GM10248 (cell line): Measurements from ENCODE around the gene ZDHHC9.

ENCODE experiments used
- CTCF ChIA-PET: fragments of 300-600 bp; sonication (Branson Sonifier 250); formaldehyde crosslinking; extraction: SDS; loops from one replicate; lab custom pipeline; 2021; ENCODE audit warnings: antibody characterized with exemption; lab: Yijun Ruan, JAX
- POLR2A ChIA-PET: fragments of 350-650 bp; sonication (Branson Sonifier 250); formaldehyde crosslinking; extraction: SDS; loops from one replicate; lab custom pipeline; 2020; ENCODE audit warnings: antibody characterized with exemption; lab: Yijun Ruan, JAX
- DNase-seq: peaks from one replicate; pipeline ENCODE4 v3.0.0; 2012; ENCODE audit errors: extremely low spot score
- CTCF ChIP-seq: IDR thresholded peaks from 2 replicates; pipeline ENCODE4 v1.5.1; 2012; ENCODE audit warnings: mild to moderate bottlenecking, low read depth; ENCODE audit errors: extremely low read depth, missing control alignments, control extremely low read depth

Gene ZDHHC9

DNA sequence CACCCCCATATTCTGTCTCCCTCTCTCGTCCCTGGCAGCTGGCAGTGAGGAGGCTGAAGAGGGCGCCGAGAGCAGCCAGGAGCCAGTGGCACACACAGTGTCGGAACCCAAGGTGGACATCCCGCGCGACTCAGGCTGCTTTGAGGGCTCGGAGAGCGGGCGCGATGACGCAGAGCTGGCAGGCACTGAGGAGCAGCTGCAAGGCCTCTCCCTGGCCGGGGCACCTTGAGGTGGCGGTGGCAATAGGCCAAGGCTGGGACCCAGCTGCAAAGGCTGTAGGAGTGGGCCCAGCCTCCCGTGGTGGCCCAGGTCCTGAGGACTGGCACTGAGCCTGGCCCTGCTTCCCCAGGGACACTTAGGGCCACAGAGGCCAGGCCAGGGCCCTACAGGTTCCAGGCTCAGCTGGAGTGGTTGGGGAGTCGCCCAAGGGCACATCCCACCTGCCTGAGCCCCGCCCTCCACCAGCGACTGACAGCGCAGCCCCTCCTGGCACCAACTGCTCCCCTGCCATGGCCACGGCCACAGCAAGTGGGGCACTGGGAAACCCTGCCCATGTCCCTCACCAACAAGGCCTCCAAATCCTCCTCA, 50.0 kb downstream of the ZDHHC9 start:
- TF ChIP-seq CTCF, result no peak
- ChIA-PET CTCF (no interaction called here), POLR2A (no interaction called here)
- DNase-seq, result no peak

DNA sequence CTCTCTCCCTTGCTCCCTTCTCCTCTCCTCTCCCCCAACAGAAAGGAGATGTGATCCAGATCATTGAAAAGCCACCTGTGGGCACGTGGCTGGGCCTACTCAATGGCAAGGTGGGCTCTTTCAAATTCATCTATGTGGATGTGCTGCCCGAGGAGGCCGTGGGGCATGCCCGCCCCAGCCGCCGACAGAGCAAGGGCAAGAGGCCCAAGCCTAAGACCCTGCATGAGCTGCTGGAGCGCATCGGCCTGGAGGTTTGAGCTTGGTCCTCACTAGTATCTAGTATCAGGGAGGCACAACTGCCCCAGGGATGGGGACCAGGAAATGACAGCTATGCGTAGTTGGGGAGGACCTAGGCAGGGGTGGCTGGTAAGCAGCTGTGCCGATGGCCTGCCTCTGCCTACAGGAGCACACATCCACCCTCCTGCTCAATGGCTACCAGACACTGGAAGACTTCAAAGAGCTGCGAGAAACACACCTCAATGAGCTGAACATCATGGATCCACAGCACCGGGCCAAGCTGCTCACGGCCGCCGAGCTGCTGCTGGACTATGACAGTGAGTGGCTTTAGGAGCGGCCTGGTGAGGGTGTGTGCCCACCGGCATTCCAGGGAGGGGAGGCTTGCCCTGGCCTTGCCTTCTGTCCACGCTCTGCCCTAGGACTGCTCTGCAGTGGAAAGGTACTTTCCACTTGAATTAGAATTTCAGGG, 50.9 kb downstream of the ZDHHC9 start:
- no peak for TF ChIP-seq CTCF
- no peak for DNase-seq
- POLR2A ChIA-PET, result interaction anchor here (0.6 kb wide), 1 partner anchor 12 kb away, joined by 5 read pairs; no protein-coding TSS in a partner anchor
- CTCF ChIA-PET, result interaction anchor here (0.9 to 1.2 kb wide), 3 partner anchors 11 to 37 kb away, joined by 3 read pairs; no protein-coding TSS in a partner anchor

GRCh38 chrX:129791961-129792570, 51.6 kb downstream of the ZDHHC9 start:
- DNase-seq, result no peak
- no peak for TF ChIP-seq CTCF
- CTCF ChIA-PET, result interaction anchor here (0.9 to 1.2 kb wide), 3 partner anchors 10 to 36 kb away, joined by 3 read pairs; no protein-coding TSS in a partner anchor
- POLR2A ChIA-PET, result no interaction called here

DNA sequence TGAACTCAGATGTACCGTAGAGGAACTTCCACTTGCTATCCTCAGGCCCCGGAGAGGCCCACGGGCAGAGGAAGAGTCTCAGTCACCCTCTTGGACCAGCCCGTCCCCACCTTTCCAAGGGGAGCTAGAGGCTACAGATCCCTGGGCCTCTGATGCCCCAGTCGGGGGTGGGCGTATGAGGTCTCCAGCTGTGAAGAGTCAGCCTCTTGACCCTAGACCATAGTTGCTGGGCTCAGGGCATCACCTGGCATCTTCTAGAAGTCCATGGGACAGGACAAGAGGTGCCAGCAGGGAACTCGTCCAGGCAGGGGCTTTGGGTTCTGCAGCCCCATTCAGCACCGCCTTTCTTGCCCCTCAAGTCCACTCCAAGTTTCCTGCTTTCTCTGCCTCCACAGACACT, 52.4 kb downstream of the ZDHHC9 start:
- DNase-seq, result no peak
- no peak for TF ChIP-seq CTCF
- POLR2A ChIA-PET, result no interaction called here
- CTCF ChIA-PET, result interaction anchor here (0.9 kb wide), 1 partner anchor 17 kb away, joined by 3 read pairs; no protein-coding TSS in a partner anchor

GRCh38 chrX:129790808-129791207, 52.9 kb downstream of the ZDHHC9 start:
- CTCF ChIA-PET, result no interaction called here
- POLR2A ChIA-PET, result no interaction called here
- no peak for DNase-seq
- TF ChIP-seq CTCF, result no peak

- ChIA-PET CTCF (interaction anchor here (1.1 kb wide), 1 partner anchor 8 kb away, joined by 3 read pairs; no protein-coding TSS in a partner anchor), POLR2A (no interaction called here)
- DNase-seq, result no peak
- no peak for TF ChIP-seq CTCF
Observed at GRCh38 chrX:129790146-129790545, 53.5 kb downstream of the ZDHHC9 start.
